Measurements from ENCODE around the gene CDK12. TPM values are rescaled to one million over a fixed set of nuclear protein-coding genes. Genes with fewer than 3 reads are reported as not detected.
A peak's percentile ranks its signal among the peaks of the same experiment; 100 is the strongest.

The CDK12 gene
- total and polyA plus RNA-seq, 9 of the 15 experiments (the other 6 are each of a cell fraction or from before 2014, with no cell fraction given), result 3.4 to 65.6 (median 36.8) TPM

DNA sequence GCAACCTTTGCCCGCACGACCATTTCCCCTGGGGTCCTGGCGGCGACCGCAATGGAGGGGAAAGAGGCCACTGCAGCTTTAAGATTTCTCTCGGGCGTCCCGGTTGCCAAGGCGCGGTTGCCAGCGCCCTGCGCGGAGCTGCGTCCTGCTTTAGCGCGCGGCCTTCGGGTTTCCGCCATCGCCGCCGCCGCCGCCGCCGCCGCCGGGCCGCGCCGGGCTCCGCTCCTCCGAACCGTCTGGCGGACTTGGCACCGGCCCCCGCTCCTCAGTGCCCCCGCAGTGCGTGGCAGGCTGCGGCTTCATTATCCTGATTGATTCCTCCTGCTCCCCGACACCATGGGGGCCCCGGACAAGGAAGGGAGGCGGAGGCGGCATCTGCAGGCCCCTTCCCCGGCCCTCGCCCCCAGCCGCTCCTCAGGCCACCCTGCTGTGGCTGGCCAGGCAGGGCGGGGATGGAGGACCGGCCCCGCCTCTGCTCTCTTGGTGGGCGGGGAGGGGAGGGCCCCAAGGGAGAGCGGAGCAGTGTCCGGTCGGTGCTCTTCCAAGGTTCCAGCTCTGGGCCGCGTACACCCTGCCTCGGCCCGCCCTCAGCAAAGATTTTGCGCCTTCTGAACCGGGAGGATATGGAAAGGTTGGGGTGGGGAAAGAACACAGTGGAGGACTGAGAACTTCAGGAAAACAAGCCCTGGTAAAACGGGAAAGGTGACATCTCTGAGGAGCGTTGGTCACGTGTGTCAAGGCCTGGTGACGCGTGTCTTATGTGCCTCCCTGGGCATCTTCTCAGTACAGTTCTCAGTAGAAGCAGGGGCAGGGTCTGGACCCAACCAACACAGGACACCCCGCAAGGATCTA, 112.4 kb downstream of the CDK12 start:
- peaks cover 8 to 26% of the 10 kb centered on the region in 2 experiments; a peak in 4 of 5 replicates for H3K27me3 ChIP-seq (ENCODE audit: control insufficient read depth in 2 of 2, insufficient read depth in 2 of 2, low read length in 2 of 2)
- ATAC-seq (peak; percentile 98), DNase-seq (ENCODE audit: extremely low read depth in 1 of 4, low spot score in 3 of 4) (peak; percentile 52 to 86 (median 78)), FAIRE-seq (no peak)
- H3K9ac ChIP-seq (ENCODE audit: insufficient read depth in 1 of 2, low read depth in 2 of 2, low read length in 2 of 2), result peak overlapping the region in 1 of 2 experiments; percentile 55; a peak in 1 of 4 replicates
- peak overlapping the region; percentile 36 for H3K4me3 ChIP-seq
- intact Hi-C loops (cut with micrococcal nuclease) (no loop called here), in situ Hi-C loops (cut with MboI) (no loop called here)
- BruUV-seq (replicated peaks), result no TSS peak
- CTCF ChIA-PET (ENCODE audit: low intra/inter-chr PET ratio), result interaction anchor here (0.6 kb wide), 1 partner anchor 1812 kb away, joined by 4 read pairs; no protein-coding TSS in a partner anchor
- H3K4me1 ChIP-seq (replicated peaks in 1 of 2; ENCODE audit: control insufficient read depth in 2 of 2, insufficient read depth in 2 of 2, low read length in 2 of 2), result peaks cover 0 to 12% of the 10 kb centered on the region in 2 experiments; a peak in 2 of 5 replicates
- POLR2A ChIA-PET, result interaction anchor here (0.5 to 0.6 kb wide), 2 partner anchors 10 to 12 kb away, joined by 3 read pairs; no protein-coding TSS in a partner anchor
- WGBS (ENCODE audit: insufficient coverage, low coverage, missing lambda C conversion rate), result 7% methylated on average over 23 of the region's 66 CpGs
- peak overlapping the region; percentile 92 for H2AFZ ChIP-seq (ENCODE audit: low read depth, low read length)
- H3K9me3 ChIP-seq (replicated peaks; ENCODE audit: control insufficient read depth, insufficient read depth, low read depth, low read length), result 0 out of 2 replicates have a peak, but pooled peaks cover 2% of the 10 kb centered on the region
- no peaks in the 10 kb centered on the region for H3K79me2 ChIP-seq (ENCODE audit: control insufficient read depth, insufficient read depth, low read length)
- H3K36me3 ChIP-seq (ENCODE audit: control insufficient read depth, insufficient read depth, low read length), result peaks cover 3% of the 10 kb centered on the region; the same call in 1 of the 3 replicates
- H3K9me1 ChIP-seq (ENCODE audit: control insufficient read depth, insufficient read depth, low read length), result peaks cover 4% of the 10 kb centered on the region
- no peaks in the 10 kb centered on the region for H4K20me1 ChIP-seq (replicated peaks; ENCODE audit: control insufficient read depth, insufficient read depth, low read length)
- H3K27ac ChIP-seq (ENCODE audit: extremely low read depth, low read depth, low read length), result no peak overlapping the region
- H3K4me2 ChIP-seq (ENCODE audit: insufficient read depth, low read length), result peak overlapping the region; percentile 69
- TF ChIP-seq BHLHE40 (IDR thresholded peaks at IDR 0.05; ENCODE audit: low read length) (peak; percentile 24; the same call in 1 of the 2 replicates), RBM22 (IDR thresholded peaks at IDR 0.05; ENCODE audit: low read depth, low read length, poor library complexity, severe bottlenecking) (peak; percentile 12), VEZF1 (CRISPR knock-in tag; IDR thresholded peaks at IDR 0.05) (peak; percentile 49), POLR2G (IDR thresholded peaks at IDR 0.05; ENCODE audit: low read depth, low read length) (peak; percentile 58)
- TF ChIP-seq, protein P1, sequence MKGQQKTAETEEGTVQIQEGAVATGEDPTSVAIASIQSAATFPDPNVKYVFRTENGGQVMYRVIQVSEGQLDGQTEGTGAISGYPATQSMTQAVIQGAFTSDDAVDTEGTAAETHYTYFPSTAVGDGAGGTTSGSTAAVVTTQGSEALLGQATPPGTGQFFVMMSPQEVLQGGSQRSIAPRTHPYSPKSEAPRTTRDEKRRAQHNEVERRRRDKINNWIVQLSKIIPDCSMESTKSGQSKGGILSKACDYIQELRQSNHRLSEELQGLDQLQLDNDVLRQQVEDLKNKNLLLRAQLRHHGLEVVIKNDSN (CRISPR knock-in tag; IDR thresholded peaks at IDR 0.05), result peak; percentile 74
- TF ChIP-seq, protein P2, sequence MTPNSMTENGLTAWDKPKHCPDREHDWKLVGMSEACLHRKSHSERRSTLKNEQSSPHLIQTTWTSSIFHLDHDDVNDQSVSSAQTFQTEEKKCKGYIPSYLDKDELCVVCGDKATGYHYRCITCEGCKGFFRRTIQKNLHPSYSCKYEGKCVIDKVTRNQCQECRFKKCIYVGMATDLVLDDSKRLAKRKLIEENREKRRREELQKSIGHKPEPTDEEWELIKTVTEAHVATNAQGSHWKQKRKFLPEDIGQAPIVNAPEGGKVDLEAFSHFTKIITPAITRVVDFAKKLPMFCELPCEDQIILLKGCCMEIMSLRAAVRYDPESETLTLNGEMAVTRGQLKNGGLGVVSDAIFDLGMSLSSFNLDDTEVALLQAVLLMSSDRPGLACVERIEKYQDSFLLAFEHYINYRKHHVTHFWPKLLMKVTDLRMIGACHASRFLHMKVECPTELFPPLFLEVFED (CRISPR knock-in tag; conservative IDR thresholded peaks at IDR 0.05), result no peak
- TF ChIP-seq, protein P3, sequence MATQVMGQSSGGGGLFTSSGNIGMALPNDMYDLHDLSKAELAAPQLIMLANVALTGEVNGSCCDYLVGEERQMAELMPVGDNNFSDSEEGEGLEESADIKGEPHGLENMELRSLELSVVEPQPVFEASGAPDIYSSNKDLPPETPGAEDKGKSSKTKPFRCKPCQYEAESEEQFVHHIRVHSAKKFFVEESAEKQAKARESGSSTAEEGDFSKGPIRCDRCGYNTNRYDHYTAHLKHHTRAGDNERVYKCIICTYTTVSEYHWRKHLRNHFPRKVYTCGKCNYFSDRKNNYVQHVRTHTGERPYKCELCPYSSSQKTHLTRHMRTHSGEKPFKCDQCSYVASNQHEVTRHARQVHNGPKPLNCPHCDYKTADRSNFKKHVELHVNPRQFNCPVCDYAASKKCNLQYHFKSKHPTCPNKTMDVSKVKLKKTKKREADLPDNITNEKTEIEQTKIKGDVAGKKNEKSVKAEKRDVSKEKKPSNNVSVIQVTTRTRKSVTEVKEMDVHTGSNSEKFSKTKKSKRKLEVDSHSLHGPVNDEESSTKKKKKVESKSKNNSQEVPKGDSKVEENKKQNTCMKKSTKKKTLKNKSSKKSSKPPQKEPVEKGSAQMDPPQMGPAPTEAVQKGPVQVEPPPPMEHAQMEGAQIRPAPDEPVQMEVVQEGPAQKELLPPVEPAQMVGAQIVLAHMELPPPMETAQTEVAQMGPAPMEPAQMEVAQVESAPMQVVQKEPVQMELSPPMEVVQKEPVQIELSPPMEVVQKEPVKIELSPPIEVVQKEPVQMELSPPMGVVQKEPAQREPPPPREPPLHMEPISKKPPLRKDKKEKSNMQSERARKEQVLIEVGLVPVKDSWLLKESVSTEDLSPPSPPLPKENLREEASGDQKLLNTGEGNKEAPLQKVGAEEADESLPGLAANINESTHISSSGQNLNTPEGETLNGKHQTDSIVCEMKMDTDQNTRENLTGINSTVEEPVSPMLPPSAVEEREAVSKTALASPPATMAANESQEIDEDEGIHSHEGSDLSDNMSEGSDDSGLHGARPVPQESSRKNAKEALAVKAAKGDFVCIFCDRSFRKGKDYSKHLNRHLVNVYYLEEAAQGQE (IDR thresholded peaks at IDR 0.05; ENCODE audit: borderline replicate concordance), result no peak
- TF ChIP-seq, protein P3 (CRISPR knock-in tag; IDR thresholded peaks at IDR 0.05; ENCODE audit: low read depth), result no peak

Measured in K562 (cell line).